HL-60 (cell line): ENCODE data around the gene TRIM28.

Experiments used
- DNase-seq, 2 experiments: peaks; one replicate each; pipeline ENCODE4 v3.0.0-alpha.2; 2010 to 2020; ENCODE audit warnings: low read depth in 1 of 2, low spot score in 1 of 2
- H3K27ac ChIP-seq: fragments of 250-450 bp; sonication (Bioruptor Pico); replicated peaks from 2 replicates; pipeline ENCODE4 v1.5.1; 2020; ENCODE audit warnings: mild to moderate bottlenecking, moderate library complexity
- H3K27me3 ChIP-seq: fragments of 250-450 bp; sonication (Bioruptor Pico); 2 replicates; pipeline ENCODE4 v1.5.1; 2021; ENCODE audit warnings: mild to moderate bottlenecking, moderate library complexity; ENCODE audit not compliant: insufficient read depth, poor library complexity, severe bottlenecking
- H3K4me3 ChIP-seq: replicated peaks from 2 replicates; pipeline ENCODE4 v1.5.1; 2011; ENCODE audit warnings: mild to moderate bottlenecking, control low read depth, low read length; ENCODE audit not compliant: insufficient read depth
- CTCF ChIP-seq: IDR thresholded peaks from one replicate; pipeline ENCODE4 v1.5.1; 2011; ENCODE audit warnings: low read length, control low read depth, inconsistent platforms; ENCODE audit not compliant: insufficient read depth
- GABPA ChIP-seq: IDR thresholded peaks from 2 replicates; pipeline ENCODE4 v1.6.1; 2012; ENCODE audit warnings: low read depth
- POLR2AphosphoS5 ChIP-seq: IDR thresholded peaks from 2 replicates; pipeline ENCODE4 v1.6.1; 2012; ENCODE audit warnings: low read depth
- REST ChIP-seq: IDR thresholded peaks from 2 replicates; pipeline ENCODE4 v1.6.1; 2012; ENCODE audit warnings: low read depth; ENCODE audit not compliant: insufficient replicate concordance
- SPI1 ChIP-seq: IDR thresholded peaks from 2 replicates; pipeline ENCODE4 v1.6.1; 2012; ENCODE audit warnings: low read depth, mild to moderate bottlenecking, borderline replicate concordance

TRIM28 gene

GRCh38 chr19:58558623-58559274 is 14.9 kb downstream of the TRIM28 start:
- Histone ChIP-seq H3K27ac (peak overlapping the region; percentile 100), H3K4me3 (peak overlapping the region; percentile 46), H3K27me3 (no peaks in the 10 kb centered on the region)
- TF ChIP-seq REST: peak; percentile 47
- no peak; the same call in 1 of the 2 replicates for TF ChIP-seq POLR2AphosphoS5
- no peak for TF ChIP-seq CTCF
- peak; percentile 21; the same call in 1 of the 2 replicates for TF ChIP-seq SPI1
- TF ChIP-seq GABPA: peak; percentile 74; the same call in 1 of the 2 replicates
- peak; percentile 98 to 99 for DNase-seq

- TF ChIP-seq CTCF (no peak), POLR2AphosphoS5 (peak; percentile 94), REST (peak; percentile 27), GABPA (peak; percentile 92), SPI1 (peak; percentile 35; the same call in 1 of the 2 replicates)
- Histone ChIP-seq H3K27ac (peak overlapping the region; percentile 100), H3K4me3 (peak overlapping the region; percentile 46), H3K27me3 (no peaks in the 10 kb centered on the region)
- DNase-seq: peak; percentile 95 to 97
These were observed 15.6 kb downstream of the TRIM28 start for GRCh38 chr19:58559275-58560006.

- no peak for DNase-seq
- H3K4me3 ChIP-seq: peak overlapping the region; percentile 46
- H3K27me3 ChIP-seq: no peaks in the 10 kb centered on the region
- H3K27ac ChIP-seq: peak overlapping the region; percentile 100
- TF ChIP-seq SPI1: no peak
- TF ChIP-seq REST: no peak
- no peak for TF ChIP-seq POLR2AphosphoS5
- TF ChIP-seq CTCF: no peak
- TF ChIP-seq GABPA: no peak
These were observed 16.4 kb downstream of the TRIM28 start for GRCh38 chr19:58560007-58560887.
